ENCODE measurements around the gene GFOD1. TPM values are rescaled to one million over a fixed set of nuclear protein-coding genes. Genes with fewer than 3 reads are reported as not detected.

Gene GFOD1
- total and polyA plus RNA-seq, 10 of the 15 experiments (the other 5 are each of a cell fraction or from before 2014, with no cell fraction given): 6.5 to 41.4 (median 16.0) TPM

- TF ChIP-seq POU2F2 (IDR thresholded peaks at IDR 0.05; ENCODE audit: borderline replicate concordance, low read depth, low read length): peak; percentile 81
- no peak for TF ChIP-seq ZZZ3 (IDR thresholded peaks at IDR 0.05; ENCODE audit: control insufficient read depth, insufficient read length, low read depth)
- no peak for TF ChIP-seq RELA (IDR thresholded peaks at IDR 0.05; ENCODE audit: borderline replicate concordance, partially characterized antibody)
- peak; percentile 98 for TF ChIP-seq MLLT1 (IDR thresholded peaks at IDR 0.05)
- no peak for TF ChIP-seq CBX3 (IDR thresholded peaks at IDR 0.05; ENCODE audit: borderline replicate concordance, low read depth)
- TF ChIP-seq POLR2AphosphoS2 (IDR thresholded peaks at IDR 0.05; ENCODE audit: low read depth, low read length): peak; percentile 59; the same call in 1 of the 2 replicates
- TF ChIP-seq ZBTB11 (CRISPR knock-in tag; IDR thresholded peaks at IDR 0.05): no peak
- no peak for TF ChIP-seq PRDM15 (CRISPR knock-in tag; IDR thresholded peaks at IDR 0.05)
- TF ChIP-seq BCLAF1 (IDR thresholded peaks at IDR 0.05): no peak
- TF ChIP-seq ZBTB4 (CRISPR knock-in tag; IDR thresholded peaks at IDR 0.05): no peak
These were observed 59.4 kb downstream of the GFOD1 start (continued) for GRCh38 chr6:13427801-13428582.

Measured in GM12878 (cell line).